Tibial nerve (tissue), 3 donors: ENCODE results near the gene PVALB.

Experiments
- POLR2A ChIP-seq, 2 donors: fragments of 450-650 bp; IDR thresholded peaks; one replicate each; pipeline ENCODE4 v1.6.1; 2017; ENCODE audit warnings: antibody characterized with exemption in 2 of 2, mild to moderate bottlenecking in 2 of 2, moderate library complexity in 2 of 2
- TF ChIP-seq, protein P1 (sequence below), 5 experiments: fragments of 200-600 bp in 3 of 5; fragments of 450-650 bp in 2 of 5; sonication (generic) in 3 of 5; IDR thresholded peaks; one replicate each; pipeline ENCODE4 v1.5.1; 2016 to 2019; ENCODE audit warnings: antibody characterized with exemption in 5 of 5, mild to moderate bottlenecking in 3 of 5, moderate library complexity in 2 of 5

DNA sequence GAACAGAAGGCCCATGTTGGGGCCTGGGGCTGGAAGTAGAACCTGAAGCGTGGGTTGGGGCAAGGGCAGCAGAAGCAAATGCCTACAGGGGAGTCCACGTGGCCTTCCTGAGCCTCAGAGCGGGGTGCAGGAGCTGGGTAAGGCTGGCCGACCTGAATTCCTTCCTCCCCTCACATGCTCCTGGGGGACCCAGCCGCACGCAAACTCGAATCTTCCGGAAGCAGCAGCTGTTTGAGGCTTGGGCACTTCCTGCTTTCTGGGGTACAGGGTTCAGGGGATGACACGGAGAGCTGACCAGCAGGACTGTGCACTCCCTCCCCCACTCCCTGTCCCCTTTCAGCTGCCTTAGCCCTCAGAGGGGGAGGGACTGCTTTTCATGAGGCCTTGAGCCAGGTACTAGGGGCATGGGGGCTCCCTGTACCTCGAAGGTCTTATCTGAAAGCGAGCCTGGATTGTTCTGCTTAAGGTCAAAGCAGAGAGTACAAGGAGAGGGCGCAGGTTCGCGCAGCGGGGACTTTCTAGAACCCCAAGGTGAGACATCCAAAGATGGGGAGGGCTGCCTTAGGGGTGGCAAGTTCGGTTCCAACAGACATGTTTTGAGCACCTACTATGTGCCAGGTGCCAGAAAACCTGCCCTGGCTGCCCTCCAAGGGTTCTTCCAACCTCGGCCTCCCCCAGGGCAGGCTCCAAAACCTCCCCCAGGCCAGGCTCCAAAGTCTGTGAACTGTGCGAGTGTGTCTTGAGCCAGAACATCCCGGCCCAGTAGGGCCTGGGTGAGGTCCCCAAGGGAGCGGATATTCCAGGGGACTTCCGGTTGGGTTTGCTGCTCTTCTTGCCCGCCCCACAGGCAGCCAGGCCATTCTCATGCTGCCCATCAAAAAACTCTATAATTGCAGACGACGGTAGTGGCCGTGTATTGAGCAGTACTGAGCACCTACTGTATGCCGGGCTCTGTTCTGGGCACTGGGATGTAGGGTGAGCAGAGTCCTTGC, 45.7 kb upstream of the PVALB start:
- TF ChIP-seq, protein P1, sequence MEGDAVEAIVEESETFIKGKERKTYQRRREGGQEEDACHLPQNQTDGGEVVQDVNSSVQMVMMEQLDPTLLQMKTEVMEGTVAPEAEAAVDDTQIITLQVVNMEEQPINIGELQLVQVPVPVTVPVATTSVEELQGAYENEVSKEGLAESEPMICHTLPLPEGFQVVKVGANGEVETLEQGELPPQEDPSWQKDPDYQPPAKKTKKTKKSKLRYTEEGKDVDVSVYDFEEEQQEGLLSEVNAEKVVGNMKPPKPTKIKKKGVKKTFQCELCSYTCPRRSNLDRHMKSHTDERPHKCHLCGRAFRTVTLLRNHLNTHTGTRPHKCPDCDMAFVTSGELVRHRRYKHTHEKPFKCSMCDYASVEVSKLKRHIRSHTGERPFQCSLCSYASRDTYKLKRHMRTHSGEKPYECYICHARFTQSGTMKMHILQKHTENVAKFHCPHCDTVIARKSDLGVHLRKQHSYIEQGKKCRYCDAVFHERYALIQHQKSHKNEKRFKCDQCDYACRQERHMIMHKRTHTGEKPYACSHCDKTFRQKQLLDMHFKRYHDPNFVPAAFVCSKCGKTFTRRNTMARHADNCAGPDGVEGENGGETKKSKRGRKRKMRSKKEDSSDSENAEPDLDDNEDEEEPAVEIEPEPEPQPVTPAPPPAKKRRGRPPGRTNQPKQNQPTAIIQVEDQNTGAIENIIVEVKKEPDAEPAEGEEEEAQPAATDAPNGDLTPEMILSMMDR (IDR thresholded peaks at IDR 0.05) = no peak
- TF ChIP-seq POLR2A (IDR thresholded peaks at IDR 0.05) = no peak
